D721Med (cell line): Measurements from ENCODE around the gene RDM1.

ENCODE experiments used
- DNase-seq: peaks from one replicate; pipeline ENCODE4 v3.0.0; 2011; ENCODE audit warnings: low spot score; ENCODE audit not compliant: insufficient read length
- FAIRE-seq: peaks from 2 replicates; lab custom pipeline; 2011; peaks lifted over from hg19 to GRCh38; lab: Jason Lieb, UNC
- CTCF ChIP-seq: IDR thresholded peaks from 2 replicates; pipeline ENCODE4 v1.5.1; 2012; ENCODE audit warnings: mild to moderate bottlenecking, control low read depth; ENCODE audit not compliant: insufficient read depth; ENCODE audit errors: missing control alignments

Gene RDM1

GRCh38 chr17:35930211-35931065 lies at the start of gene RDM1:
Gene RDM1 (minus strand): TSS chr17:35930773. CDS start chr17:35930727, 46 bp downstream.
- FAIRE-seq = no peak
- TF ChIP-seq CTCF = no peak
- no peak for DNase-seq

GRCh38 chr17:35978346-35978745 lies 47.8 kb upstream of the RDM1 start:
- TF ChIP-seq CTCF = no peak
- no peak for DNase-seq
- no peak for FAIRE-seq

GRCh38 chr17:35977509-35977908 lies 46.9 kb upstream of the RDM1 start:
- no peak for TF ChIP-seq CTCF
- FAIRE-seq (no peak), DNase-seq (no peak)

- FAIRE-seq = no peak
- TF ChIP-seq CTCF = no peak
- no peak for DNase-seq
Observed at GRCh38 chr17:35973333-35974260, 43.0 kb upstream of the RDM1 start.

- DNase-seq (no peak), FAIRE-seq (no peak)
- TF ChIP-seq CTCF = no peak
Observed at GRCh38 chr17:35972945-35973332, 42.4 kb upstream of the RDM1 start.

GRCh38 chr17:35972535-35972934 lies 42.0 kb upstream of the RDM1 start:
- TF ChIP-seq CTCF = no peak
- FAIRE-seq = no peak

More at GRCh38 chr17:35972535-35972934, 42.0 kb upstream of the RDM1 start:
- no peak for DNase-seq
